Measurements from ENCODE around the gene PLEKHA7. TPM values are rescaled to one million over a fixed set of nuclear protein-coding genes. Genes with fewer than 3 reads are reported as not detected.
A peak's percentile ranks its signal among the peaks of the same experiment; 100 is the strongest.

Gene PLEKHA7
- total RNA-seq, 1 donor from 2014 or later, result 45.9 TPM

- no peak for DNase-seq (ENCODE audit: extremely low spot score in 2 of 2)
- TF ChIP-seq CTCF (IDR thresholded peaks at IDR 0.05), result no peak
- no peak for TF ChIP-seq POLR2AphosphoS5 (IDR thresholded peaks at IDR 0.05; ENCODE audit: insufficient read depth in 1 of 2, low read depth in 1 of 2)
- TF ChIP-seq POLR2A (IDR thresholded peaks at IDR 0.05), result no peak
Measured at GRCh38 chr11:17013548-17014320, 480 bp downstream of the PLEKHA7 start.

GRCh38 chr11:17012712-17013547 lies 1.3 kb downstream of the PLEKHA7 start:
- Histone ChIP-seq H3K4me3 (peak overlapping the region; percentile 55 to 63), H3K4me1 (peaks cover 11% of the 10 kb centered on the region)
- no peak for TF ChIP-seq POLR2A (IDR thresholded peaks at IDR 0.05)
- TF ChIP-seq POLR2AphosphoS5 (IDR thresholded peaks at IDR 0.05; ENCODE audit: insufficient read depth in 1 of 2, low read depth in 1 of 2), result no peak
- no peak for TF ChIP-seq CTCF (IDR thresholded peaks at IDR 0.05)

More at GRCh38 chr11:17013548-17014320, 480 bp downstream of the PLEKHA7 start:
- peak overlapping the region; percentile 21 for H3K27ac ChIP-seq
- H3K9me3 ChIP-seq, result no peaks in the 10 kb centered on the region
- H3K4me1 ChIP-seq, result peaks cover 11% of the 10 kb centered on the region
- H3K4me3 ChIP-seq, result peak overlapping the region; percentile 55 to 63
- no peaks in the 10 kb centered on the region for H3K27me3 ChIP-seq
- intact Hi-C loops (cut with DNase I), result no loop called here
- H3K36me3 ChIP-seq, result no peaks in the 10 kb centered on the region

GRCh38 chr11:17012179-17012578 lies 2.0 kb downstream of the PLEKHA7 start:
- Histone ChIP-seq H3K27ac (no peak overlapping the region), H3K4me1 (peaks cover 11% of the 10 kb centered on the region), H3K36me3 (no peaks in the 10 kb centered on the region), H3K4me3 (no peak overlapping the region), H3K9me3 (no peaks in the 10 kb centered on the region), H3K27me3 (no peaks in the 10 kb centered on the region)
- no peak for DNase-seq (ENCODE audit: extremely low spot score in 2 of 2)
- intact Hi-C loops (cut with DNase I), result no loop called here
- TF ChIP-seq POLR2AphosphoS5 (IDR thresholded peaks at IDR 0.05; ENCODE audit: insufficient read depth in 1 of 2, low read depth in 1 of 2), result no peak
- no peak for TF ChIP-seq POLR2A (IDR thresholded peaks at IDR 0.05)
- TF ChIP-seq CTCF (IDR thresholded peaks at IDR 0.05), result no peak

More at GRCh38 chr11:17012712-17013547, 1.3 kb downstream of the PLEKHA7 start:
- Histone ChIP-seq H3K27me3 (no peaks in the 10 kb centered on the region), H3K36me3 (no peaks in the 10 kb centered on the region), H3K9me3 (no peaks in the 10 kb centered on the region), H3K27ac (peak overlapping the region; percentile 21)
- no peak for DNase-seq (ENCODE audit: extremely low spot score in 2 of 2)
- intact Hi-C loops (cut with DNase I), result no loop called here

GRCh38 chr11:17010851-17011420 lies 3.3 kb downstream of the PLEKHA7 start:
- H3K9me3 ChIP-seq, result no peaks in the 10 kb centered on the region
- intact Hi-C loops (cut with DNase I), result no loop called here
- no peak overlapping the region for H3K4me3 ChIP-seq
- H3K36me3 ChIP-seq, result no peaks in the 10 kb centered on the region
- no peak overlapping the region for H3K27ac ChIP-seq
- peaks cover 11% of the 10 kb centered on the region for H3K4me1 ChIP-seq
- no peak for DNase-seq (ENCODE audit: extremely low spot score in 2 of 2)
- TF ChIP-seq CTCF (IDR thresholded peaks at IDR 0.05) (no peak), POLR2A (IDR thresholded peaks at IDR 0.05) (no peak), POLR2AphosphoS5 (IDR thresholded peaks at IDR 0.05; ENCODE audit: insufficient read depth in 1 of 2, low read depth in 1 of 2) (no peak)
- no peaks in the 10 kb centered on the region for H3K27me3 ChIP-seq

All from vagina (tissue), 2 donors.